ENCODE results near the gene PGBD5. TPM values are rescaled to one million over a fixed set of nuclear protein-coding genes. Genes with fewer than 3 reads are reported as not detected.

The PGBD5 gene
- total and polyA plus RNA-seq, 9 of the 15 experiments (the other 6 are each of a cell fraction or from before 2014, with no cell fraction given): under 0.01 to 0.40 (median 0.10) TPM; not detected in 3

GRCh38 chr1:230332575-230333066 is 93.5 kb downstream of the PGBD5 start:
- WGBS (ENCODE audit: insufficient coverage, low coverage, missing lambda C conversion rate): 11% methylated on average over 29 of the region's 29 CpGs
- DNase-seq (ENCODE audit: extremely low read depth in 1 of 4, low spot score in 3 of 4) (peak; percentile 40 to 54 (median 49)), ATAC-seq (peak; percentile 87), FAIRE-seq (no peak)
- H3K79me2 ChIP-seq (ENCODE audit: control insufficient read depth, insufficient read depth, low read length): no peaks in the 10 kb centered on the region
- H2AFZ ChIP-seq (ENCODE audit: low read depth, low read length): peak overlapping the region; percentile 78
- H3K4me1 ChIP-seq (replicated peaks in 1 of 2; ENCODE audit: control insufficient read depth in 2 of 2, insufficient read depth in 2 of 2, low read length in 2 of 2): peaks cover 5 to 9% of the 10 kb centered on the region in 2 experiments; a peak in 4 of 5 replicates
- H3K9me1 ChIP-seq (ENCODE audit: control insufficient read depth, insufficient read depth, low read length): peaks cover under 1% of the 10 kb centered on the region
- peak overlapping the region; percentile 73 for H3K4me2 ChIP-seq (ENCODE audit: insufficient read depth, low read length)
- ChIA-PET CTCF (ENCODE audit: low intra/inter-chr PET ratio) (no interaction called here), POLR2A (interaction anchor here (0.6 to 0.8 kb wide), 2 partner anchors 10 to 15 kb away, joined by 3 read pairs; no protein-coding TSS in a partner anchor)
- intact Hi-C loops (cut with micrococcal nuclease): no loop called here
- H3K27ac ChIP-seq (ENCODE audit: extremely low read depth, low read depth, low read length): no peak overlapping the region
- H4K20me1 ChIP-seq (replicated peaks; ENCODE audit: control insufficient read depth, insufficient read depth, low read length): no peaks in the 10 kb centered on the region
- no peaks in the 10 kb centered on the region for H3K9me3 ChIP-seq (replicated peaks; ENCODE audit: control insufficient read depth, insufficient read depth, low read depth, low read length)
- H3K9ac ChIP-seq (ENCODE audit: insufficient read depth in 1 of 2, low read depth in 2 of 2, low read length in 2 of 2): peak overlapping the region in 1 of 2 experiments; percentile 84; a peak in 2 of 4 replicates
- H3K4me3 ChIP-seq: peak overlapping the region; percentile 34
- H3K27me3 ChIP-seq (ENCODE audit: control insufficient read depth in 2 of 2, insufficient read depth in 2 of 2, low read length in 2 of 2): peaks cover 31 to 67% of the 10 kb centered on the region in 2 experiments; a peak in 4 of 5 replicates
- no TSS peak for BruUV-seq (replicated peaks)
- in situ Hi-C loops (cut with MboI): no loop called here
- no peaks in the 10 kb centered on the region for H3K36me3 ChIP-seq (ENCODE audit: control insufficient read depth, insufficient read depth, low read length)
- TF ChIP-seq ELF2 (CRISPR knock-in tag; IDR thresholded peaks at IDR 0.05) (peak; percentile 56; the same call in 1 of the 2 replicates), SP2 (IDR thresholded peaks at IDR 0.05; ENCODE audit: extremely low read depth, low read depth, low read length, poor library complexity, severe bottlenecking) (no peak), HSF4 (CRISPR knock-in tag; IDR thresholded peaks at IDR 0.05; ENCODE audit: borderline replicate concordance) (no peak), MNT (conservative IDR thresholded peaks at IDR 0.05) (peak in 1 of 2 experiments; percentile 37; a peak in 1 of 4 replicates), ZNF445 (CRISPR knock-in tag; IDR thresholded peaks at IDR 0.05; ENCODE audit: low read depth) (no peak), BMI1 (IDR thresholded peaks at IDR 0.05; ENCODE audit: low read length) (no peak), IRF9 (tag; IDR thresholded peaks at IDR 0.05) (no peak), EP400 (IDR thresholded peaks at IDR 0.05) (peak; percentile 42; the same call in 1 of the 2 replicates), MITF (IDR thresholded peaks at IDR 0.05) (no peak), ETV1 (tag; conservative IDR thresholded peaks at IDR 0.05; ENCODE audit: low read depth) (peak; percentile 35), ZNF511 (CRISPR knock-in tag; IDR thresholded peaks at IDR 0.05) (peak; percentile 80; the same call in 1 of the 2 replicates), ATF1 (CRISPR knock-in tag; IDR thresholded peaks at IDR 0.05) (no peak), ATF1 (tag; IDR thresholded peaks at IDR 0.05) (peak; percentile 33; the same call in 1 of the 2 replicates), EHMT2 (IDR thresholded peaks at IDR 0.05) (peak; percentile 44; the same call in 1 of the 2 replicates), TFAP4 (CRISPR knock-in tag; IDR thresholded peaks at IDR 0.05; ENCODE audit: borderline replicate concordance) (peak; percentile 46; the same call in 1 of the 2 replicates), TCF7L2 (IDR thresholded peaks at IDR 0.05; ENCODE audit: low read depth, low read length) (peak; percentile 47; the same call in 1 of the 2 replicates), SIN3B (IDR thresholded peaks at IDR 0.05; ENCODE audit: low read depth) (no peak)

All from K562 (cell line).